ACC112 (cell line): ENCODE results near the gene USP44.

Experiments
- H2AFZ ChIP-seq: fragments of 200-600 bp; sonication (generic); one replicate; pipeline ENCODE4 v1.6.0; 2017; ENCODE audit warnings: antibody characterized with exemption, low read length; ENCODE audit not compliant: unreplicated experiment
- H3K27ac ChIP-seq: fragments of 200-600 bp; sonication (generic); 2 replicates; pipeline ENCODE4 v1.5.1; 2014; ENCODE audit warnings: low read depth, mild to moderate bottlenecking, antibody characterized with exemption, low read length, moderate library complexity
- H3K27me3 ChIP-seq: fragments of 200-600 bp; sonication (generic); 2 replicates; pipeline ENCODE4 v1.6.1; 2014; ENCODE audit warnings: mild to moderate bottlenecking, antibody characterized with exemption, low read length, moderate library complexity, mixed read lengths; ENCODE audit not compliant: insufficient read depth
- H3K36me3 ChIP-seq: fragments of 200-600 bp; sonication (generic); 2 replicates; pipeline ENCODE4 v1.6.1; 2016; ENCODE audit warnings: mild to moderate bottlenecking, antibody characterized with exemption, low read length, moderate library complexity, mixed read lengths; ENCODE audit not compliant: insufficient read depth
- H3K4me1 ChIP-seq: fragments of 200-600 bp; sonication (generic); one replicate; pipeline ENCODE4 v1.6.1; 2016; ENCODE audit warnings: low read length, mixed read lengths; ENCODE audit not compliant: insufficient read depth, unreplicated experiment, control insufficient read depth
- H3K4me3 ChIP-seq: fragments of 200-600 bp; sonication (generic); 2 replicates; pipeline ENCODE4 v1.5.1; 2014; ENCODE audit warnings: mild to moderate bottlenecking, low read depth, low read length
- H3K79me2 ChIP-seq: fragments of 200-600 bp; sonication (generic); one replicate; pipeline ENCODE4 v1.6.0; 2016; ENCODE audit warnings: low read length; ENCODE audit not compliant: control insufficient read depth, unreplicated experiment, insufficient read depth

Gene USP44

GRCh38 chr12:95551305-95551704, at the start of gene USP44:
TSS of gene USP44 (minus strand) at chr12:95551476. CDS start at chr12:95534256, 17,220 bp downstream.
- H3K4me3 ChIP-seq = no peak within 1 kb of the TSS
- H3K27ac ChIP-seq = no peak within 1 kb of the TSS
- H3K4me1 ChIP-seq = no peaks in the 10 kb centered on the region
- H2AFZ ChIP-seq = no peak within 1 kb of the TSS
- H3K27me3 ChIP-seq = peaks cover 48% of the 10 kb centered on the region
- H3K36me3 ChIP-seq = peaks cover 4% of the 10 kb centered on the region; the same call in 1 of the 2 replicates
- no peaks in the 10 kb centered on the region for H3K79me2 ChIP-seq

- Histone ChIP-seq H3K4me3 (no peak overlapping the region), H3K27ac (no peak overlapping the region), H2AFZ (no peak overlapping the region), H3K36me3 (no peaks in the 10 kb centered on the region), H3K79me2 (no peaks in the 10 kb centered on the region), H3K27me3 (no peaks in the 10 kb centered on the region), H3K4me1 (peaks cover 23% of the 10 kb centered on the region)
Observed at GRCh38 chr12:95600567-95600966, 49.3 kb upstream of the USP44 start.

- no peak overlapping the region for H2AFZ ChIP-seq
- H3K4me3 ChIP-seq = no peak overlapping the region
- no peak overlapping the region for H3K27ac ChIP-seq
- peaks cover 16% of the 10 kb centered on the region for H3K4me1 ChIP-seq
- no peaks in the 10 kb centered on the region for H3K79me2 ChIP-seq
- no peaks in the 10 kb centered on the region for H3K36me3 ChIP-seq
- H3K27me3 ChIP-seq = no peaks in the 10 kb centered on the region
Observed at GRCh38 chr12:95599880-95600279, 48.6 kb upstream of the USP44 start.

GRCh38 chr12:95594136-95594535, 42.9 kb upstream of the USP44 start:
- Histone ChIP-seq H3K27me3 (no peaks in the 10 kb centered on the region), H3K4me3 (no peak overlapping the region), H3K36me3 (no peaks in the 10 kb centered on the region), H3K79me2 (no peaks in the 10 kb centered on the region), H3K4me1 (no peaks in the 10 kb centered on the region), H2AFZ (no peak overlapping the region), H3K27ac (no peak overlapping the region)

- H3K4me3 ChIP-seq = no peak overlapping the region
- H3K27me3 ChIP-seq = no peaks in the 10 kb centered on the region
- no peaks in the 10 kb centered on the region for H3K4me1 ChIP-seq
- no peaks in the 10 kb centered on the region for H3K36me3 ChIP-seq
- no peaks in the 10 kb centered on the region for H3K79me2 ChIP-seq
- no peak overlapping the region for H3K27ac ChIP-seq
- H2AFZ ChIP-seq = no peak overlapping the region
Observed at GRCh38 chr12:95593266-95593871, 42.1 kb upstream of the USP44 start.

GRCh38 chr12:95591731-95592130, 40.5 kb upstream of the USP44 start:
- Histone ChIP-seq H3K4me3 (no peak overlapping the region), H2AFZ (no peak overlapping the region), H3K79me2 (no peaks in the 10 kb centered on the region), H3K36me3 (no peaks in the 10 kb centered on the region), H3K4me1 (no peaks in the 10 kb centered on the region), H3K27ac (no peak overlapping the region), H3K27me3 (no peaks in the 10 kb centered on the region)

- Histone ChIP-seq H3K79me2 (no peaks in the 10 kb centered on the region), H3K36me3 (no peaks in the 10 kb centered on the region), H3K27ac (no peak overlapping the region), H3K27me3 (no peaks in the 10 kb centered on the region), H2AFZ (no peak overlapping the region), H3K4me3 (no peak overlapping the region), H3K4me1 (no peaks in the 10 kb centered on the region)
Observed at GRCh38 chr12:95590775-95591174, 39.5 kb upstream of the USP44 start.

- Histone ChIP-seq H3K4me1 (no peaks in the 10 kb centered on the region), H3K4me3 (no peak overlapping the region), H3K27me3 (no peaks in the 10 kb centered on the region), H2AFZ (no peak overlapping the region), H3K36me3 (no peaks in the 10 kb centered on the region), H3K79me2 (no peaks in the 10 kb centered on the region), H3K27ac (no peak overlapping the region)
Observed at GRCh38 chr12:95583933-95584332, 32.7 kb upstream of the USP44 start.

- Histone ChIP-seq H3K27ac (no peak overlapping the region), H3K27me3 (no peaks in the 10 kb centered on the region), H2AFZ (no peak overlapping the region), H3K79me2 (no peaks in the 10 kb centered on the region), H3K4me1 (no peaks in the 10 kb centered on the region), H3K36me3 (no peaks in the 10 kb centered on the region), H3K4me3 (no peak overlapping the region)
Observed at GRCh38 chr12:95582230-95583058, 31.2 kb upstream of the USP44 start.

- Histone ChIP-seq H2AFZ (no peak overlapping the region), H3K27ac (no peak overlapping the region), H3K4me3 (no peak overlapping the region), H3K27me3 (no peaks in the 10 kb centered on the region), H3K4me1 (no peaks in the 10 kb centered on the region), H3K36me3 (no peaks in the 10 kb centered on the region), H3K79me2 (no peaks in the 10 kb centered on the region)
Observed at GRCh38 chr12:95577820-95578219, 26.5 kb upstream of the USP44 start.
